ENCODE data around the gene DTD2.

Gene DTD2

GRCh38 chr14:31489691-31490090 is 32.4 kb upstream of the DTD2 start:
- no peaks in the 10 kb centered on the region for H3K36me3 ChIP-seq (ENCODE audit: control insufficient read depth, insufficient read depth, low read length)
- H3K4me2 ChIP-seq (ENCODE audit: low read length), result no peak overlapping the region
- no peak overlapping the region for H3K9ac ChIP-seq
- no peak overlapping the region for H3K27ac ChIP-seq
- no peak for TF ChIP-seq CTCF (IDR thresholded peaks at IDR 0.05)
- no peaks in the 10 kb centered on the region for H3K9me3 ChIP-seq (ENCODE audit: control insufficient read depth, low read length)
- no peak overlapping the region for H3K4me3 ChIP-seq (ENCODE audit: low read depth, low read length)
- no peaks in the 10 kb centered on the region for H3K27me3 ChIP-seq (ENCODE audit: control insufficient read depth, insufficient read depth, low read length)
- H2AFZ ChIP-seq, result no peak overlapping the region
- no peaks in the 10 kb centered on the region for H3K79me2 ChIP-seq
- no peaks in the 10 kb centered on the region for H3K4me1 ChIP-seq

- Histone ChIP-seq H3K27me3 (ENCODE audit: control insufficient read depth, insufficient read depth, low read length) (no peaks in the 10 kb centered on the region), H3K36me3 (ENCODE audit: control insufficient read depth, insufficient read depth, low read length) (no peaks in the 10 kb centered on the region), H3K9ac (no peak within 1 kb of the TSS), H3K4me1 (no peaks in the 10 kb centered on the region), H2AFZ (no peak within 1 kb of the TSS), H3K79me2 (no peaks in the 10 kb centered on the region), H3K9me3 (ENCODE audit: control insufficient read depth, low read length) (no peaks in the 10 kb centered on the region), H3K4me2 (ENCODE audit: low read length) (no peak within 1 kb of the TSS), H3K4me3 (ENCODE audit: low read depth, low read length) (no peak within 1 kb of the TSS), H3K27ac (no peak within 1 kb of the TSS)
- TF ChIP-seq CTCF (IDR thresholded peaks at IDR 0.05), result no peak
These were observed 30.6 kb upstream of the DTD2 start, which contains the start of gene GPR33 for GRCh38 chr14:31487886-31488285. Gene GPR33 (minus strand): TSS chr14:31488039. CDS start chr14:31483965, 4,074 bp downstream.

GRCh38 chr14:31486764-31487163 is 29.5 kb upstream of the DTD2 start:
- no peak overlapping the region for H2AFZ ChIP-seq
- no peaks in the 10 kb centered on the region for H3K9me3 ChIP-seq (ENCODE audit: control insufficient read depth, low read length)
- no peak overlapping the region for H3K9ac ChIP-seq
- H3K4me2 ChIP-seq (ENCODE audit: low read length), result no peak overlapping the region
- TF ChIP-seq CTCF (IDR thresholded peaks at IDR 0.05), result no peak
- H3K4me1 ChIP-seq, result no peaks in the 10 kb centered on the region
- H3K27me3 ChIP-seq (ENCODE audit: control insufficient read depth, insufficient read depth, low read length), result no peaks in the 10 kb centered on the region
- H3K79me2 ChIP-seq, result no peaks in the 10 kb centered on the region
- H3K27ac ChIP-seq, result no peak overlapping the region
- no peak overlapping the region for H3K4me3 ChIP-seq (ENCODE audit: low read depth, low read length)
- H3K36me3 ChIP-seq (ENCODE audit: control insufficient read depth, insufficient read depth, low read length), result no peaks in the 10 kb centered on the region

- Histone ChIP-seq H3K4me1 (no peaks in the 10 kb centered on the region), H3K9ac (no peak overlapping the region), H3K4me3 (ENCODE audit: low read depth, low read length) (no peak overlapping the region), H3K9me3 (ENCODE audit: control insufficient read depth, low read length) (no peaks in the 10 kb centered on the region), H3K36me3 (ENCODE audit: control insufficient read depth, insufficient read depth, low read length) (no peaks in the 10 kb centered on the region), H3K27ac (no peak overlapping the region), H2AFZ (no peak overlapping the region), H3K27me3 (ENCODE audit: control insufficient read depth, insufficient read depth, low read length) (no peaks in the 10 kb centered on the region), H3K4me2 (ENCODE audit: low read length) (no peak overlapping the region), H3K79me2 (no peaks in the 10 kb centered on the region)
- TF ChIP-seq CTCF (IDR thresholded peaks at IDR 0.05), result no peak
These were observed 27.4 kb upstream of the DTD2 start for GRCh38 chr14:31484754-31485153.

- no peak for TF ChIP-seq CTCF (IDR thresholded peaks at IDR 0.05)
- no peaks in the 10 kb centered on the region for H3K27me3 ChIP-seq (ENCODE audit: control insufficient read depth, insufficient read depth, low read length)
These were observed 22.9 kb upstream of the DTD2 start for GRCh38 chr14:31480156-31480555.

More at GRCh38 chr14:31480156-31480555, 22.9 kb upstream of the DTD2 start:
- Histone ChIP-seq H3K4me3 (ENCODE audit: low read depth, low read length) (no peak overlapping the region), H2AFZ (no peak overlapping the region), H3K9ac (no peak overlapping the region), H3K79me2 (no peaks in the 10 kb centered on the region), H3K4me2 (ENCODE audit: low read length) (no peak overlapping the region), H3K27ac (no peak overlapping the region), H3K36me3 (ENCODE audit: control insufficient read depth, insufficient read depth, low read length) (no peaks in the 10 kb centered on the region), H3K4me1 (no peaks in the 10 kb centered on the region), H3K9me3 (ENCODE audit: control insufficient read depth, low read length) (no peaks in the 10 kb centered on the region)

Data from parathyroid adenoma (tissue), 2 donors.